ENCODE data around the gene TSPAN3. TPM values are rescaled to one million over a fixed set of nuclear protein-coding genes. Genes with fewer than 3 reads are reported as not detected.

The TSPAN3 gene
- total RNA-seq, 1 experiment from 2014 or later, result 84.9 TPM

DNA sequence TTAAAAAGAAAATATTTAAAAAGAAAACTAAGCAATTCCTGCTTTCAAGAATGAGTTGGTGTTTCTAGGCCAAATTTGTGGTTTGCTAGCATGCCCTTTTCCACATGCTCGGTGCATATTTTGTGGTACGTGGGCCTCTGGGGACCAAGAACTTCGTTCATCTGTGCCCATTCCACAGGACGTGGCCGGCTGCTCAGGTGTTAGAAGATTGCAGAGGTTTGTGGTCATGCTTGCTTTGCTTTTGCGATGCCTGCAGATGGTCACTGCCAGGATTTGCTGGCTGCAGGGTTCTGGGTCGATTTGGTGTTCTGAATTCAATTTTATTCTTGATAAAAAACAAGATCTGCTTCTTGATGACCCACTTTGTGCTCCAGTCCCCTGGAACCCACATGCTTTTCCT, 68.5 kb downstream of the TSPAN3 start:
- Mint-ChIP-seq H3K9me3 (0 out of 2 replicates have a peak, but pooled peaks cover 4% of the 10 kb centered on the region), H3K4me3 (no peak overlapping the region), H3K27ac (no peak overlapping the region), H3K27me3 (ENCODE audit: low read depth) (no peaks in the 10 kb centered on the region; the same call in 1 of the 2 replicates), H3K4me1 (no peaks in the 10 kb centered on the region), H3K36me3 (no peaks in the 10 kb centered on the region)
- TF ChIP-seq, protein P1, sequence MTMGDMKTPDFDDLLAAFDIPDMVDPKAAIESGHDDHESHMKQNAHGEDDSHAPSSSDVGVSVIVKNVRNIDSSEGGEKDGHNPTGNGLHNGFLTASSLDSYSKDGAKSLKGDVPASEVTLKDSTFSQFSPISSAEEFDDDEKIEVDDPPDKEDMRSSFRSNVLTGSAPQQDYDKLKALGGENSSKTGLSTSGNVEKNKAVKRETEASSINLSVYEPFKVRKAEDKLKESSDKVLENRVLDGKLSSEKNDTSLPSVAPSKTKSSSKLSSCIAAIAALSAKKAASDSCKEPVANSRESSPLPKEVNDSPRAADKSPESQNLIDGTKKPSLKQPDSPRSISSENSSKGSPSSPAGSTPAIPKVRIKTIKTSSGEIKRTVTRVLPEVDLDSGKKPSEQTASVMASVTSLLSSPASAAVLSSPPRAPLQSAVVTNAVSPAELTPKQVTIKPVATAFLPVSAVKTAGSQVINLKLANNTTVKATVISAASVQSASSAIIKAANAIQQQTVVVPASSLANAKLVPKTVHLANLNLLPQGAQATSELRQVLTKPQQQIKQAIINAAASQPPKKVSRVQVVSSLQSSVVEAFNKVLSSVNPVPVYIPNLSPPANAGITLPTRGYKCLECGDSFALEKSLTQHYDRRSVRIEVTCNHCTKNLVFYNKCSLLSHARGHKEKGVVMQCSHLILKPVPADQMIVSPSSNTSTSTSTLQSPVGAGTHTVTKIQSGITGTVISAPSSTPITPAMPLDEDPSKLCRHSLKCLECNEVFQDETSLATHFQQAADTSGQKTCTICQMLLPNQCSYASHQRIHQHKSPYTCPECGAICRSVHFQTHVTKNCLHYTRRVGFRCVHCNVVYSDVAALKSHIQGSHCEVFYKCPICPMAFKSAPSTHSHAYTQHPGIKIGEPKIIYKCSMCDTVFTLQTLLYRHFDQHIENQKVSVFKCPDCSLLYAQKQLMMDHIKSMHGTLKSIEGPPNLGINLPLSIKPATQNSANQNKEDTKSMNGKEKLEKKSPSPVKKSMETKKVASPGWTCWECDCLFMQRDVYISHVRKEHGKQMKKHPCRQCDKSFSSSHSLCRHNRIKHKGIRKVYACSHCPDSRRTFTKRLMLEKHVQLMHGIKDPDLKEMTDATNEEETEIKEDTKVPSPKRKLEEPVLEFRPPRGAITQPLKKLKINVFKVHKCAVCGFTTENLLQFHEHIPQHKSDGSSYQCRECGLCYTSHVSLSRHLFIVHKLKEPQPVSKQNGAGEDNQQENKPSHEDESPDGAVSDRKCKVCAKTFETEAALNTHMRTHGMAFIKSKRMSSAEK (CRISPR knock-in tag; IDR thresholded peaks at IDR 0.05; ENCODE audit: borderline replicate concordance), result no peak
- TF ChIP-seq ZBTB21 (CRISPR knock-in tag; IDR thresholded peaks at IDR 0.05; ENCODE audit: borderline replicate concordance) (no peak), OVOL2 (CRISPR knock-in tag; IDR thresholded peaks at IDR 0.05; ENCODE audit: borderline replicate concordance) (no peak), JUN (CRISPR knock-in tag; IDR thresholded peaks at IDR 0.05) (no peak), PRRX2 (CRISPR knock-in tag; IDR thresholded peaks at IDR 0.05) (no peak), ZNF423 (CRISPR knock-in tag; IDR thresholded peaks at IDR 0.05) (no peak), ZNF317 (CRISPR knock-in tag; IDR thresholded peaks at IDR 0.05; ENCODE audit: borderline replicate concordance, low read depth) (no peak), TCF7 (CRISPR knock-in tag; IDR thresholded peaks at IDR 0.05; ENCODE audit: low read depth) (no peak), NR2C2 (CRISPR knock-in tag; IDR thresholded peaks at IDR 0.05) (no peak), MXD4 (CRISPR knock-in tag; IDR thresholded peaks at IDR 0.05; ENCODE audit: borderline replicate concordance) (no peak), ZNF671 (CRISPR knock-in tag; IDR thresholded peaks at IDR 0.05) (no peak), ZNF232 (CRISPR knock-in tag; IDR thresholded peaks at IDR 0.05) (no peak), CREM (CRISPR knock-in tag; IDR thresholded peaks at IDR 0.05) (no peak), FOXP1 (CRISPR knock-in tag; IDR thresholded peaks at IDR 0.05; ENCODE audit: borderline replicate concordance) (no peak)
- TF ChIP-seq, protein P2, sequence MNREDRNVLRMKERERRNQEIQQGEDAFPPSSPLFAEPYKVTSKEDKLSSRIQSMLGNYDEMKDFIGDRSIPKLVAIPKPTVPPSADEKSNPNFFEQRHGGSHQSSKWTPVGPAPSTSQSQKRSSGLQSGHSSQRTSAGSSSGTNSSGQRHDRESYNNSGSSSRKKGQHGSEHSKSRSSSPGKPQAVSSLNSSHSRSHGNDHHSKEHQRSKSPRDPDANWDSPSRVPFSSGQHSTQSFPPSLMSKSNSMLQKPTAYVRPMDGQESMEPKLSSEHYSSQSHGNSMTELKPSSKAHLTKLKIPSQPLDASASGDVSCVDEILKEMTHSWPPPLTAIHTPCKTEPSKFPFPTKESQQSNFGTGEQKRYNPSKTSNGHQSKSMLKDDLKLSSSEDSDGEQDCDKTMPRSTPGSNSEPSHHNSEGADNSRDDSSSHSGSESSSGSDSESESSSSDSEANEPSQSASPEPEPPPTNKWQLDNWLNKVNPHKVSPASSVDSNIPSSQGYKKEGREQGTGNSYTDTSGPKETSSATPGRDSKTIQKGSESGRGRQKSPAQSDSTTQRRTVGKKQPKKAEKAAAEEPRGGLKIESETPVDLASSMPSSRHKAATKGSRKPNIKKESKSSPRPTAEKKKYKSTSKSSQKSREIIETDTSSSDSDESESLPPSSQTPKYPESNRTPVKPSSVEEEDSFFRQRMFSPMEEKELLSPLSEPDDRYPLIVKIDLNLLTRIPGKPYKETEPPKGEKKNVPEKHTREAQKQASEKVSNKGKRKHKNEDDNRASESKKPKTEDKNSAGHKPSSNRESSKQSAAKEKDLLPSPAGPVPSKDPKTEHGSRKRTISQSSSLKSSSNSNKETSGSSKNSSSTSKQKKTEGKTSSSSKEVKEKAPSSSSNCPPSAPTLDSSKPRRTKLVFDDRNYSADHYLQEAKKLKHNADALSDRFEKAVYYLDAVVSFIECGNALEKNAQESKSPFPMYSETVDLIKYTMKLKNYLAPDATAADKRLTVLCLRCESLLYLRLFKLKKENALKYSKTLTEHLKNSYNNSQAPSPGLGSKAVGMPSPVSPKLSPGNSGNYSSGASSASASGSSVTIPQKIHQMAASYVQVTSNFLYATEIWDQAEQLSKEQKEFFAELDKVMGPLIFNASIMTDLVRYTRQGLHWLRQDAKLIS (CRISPR knock-in tag; IDR thresholded peaks at IDR 0.05; ENCODE audit: borderline replicate concordance), result no peak
- TF ChIP-seq, protein P3, sequence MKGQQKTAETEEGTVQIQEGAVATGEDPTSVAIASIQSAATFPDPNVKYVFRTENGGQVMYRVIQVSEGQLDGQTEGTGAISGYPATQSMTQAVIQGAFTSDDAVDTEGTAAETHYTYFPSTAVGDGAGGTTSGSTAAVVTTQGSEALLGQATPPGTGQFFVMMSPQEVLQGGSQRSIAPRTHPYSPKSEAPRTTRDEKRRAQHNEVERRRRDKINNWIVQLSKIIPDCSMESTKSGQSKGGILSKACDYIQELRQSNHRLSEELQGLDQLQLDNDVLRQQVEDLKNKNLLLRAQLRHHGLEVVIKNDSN (CRISPR knock-in tag; IDR thresholded peaks at IDR 0.05), result no peak
- TF ChIP-seq, protein P4, sequence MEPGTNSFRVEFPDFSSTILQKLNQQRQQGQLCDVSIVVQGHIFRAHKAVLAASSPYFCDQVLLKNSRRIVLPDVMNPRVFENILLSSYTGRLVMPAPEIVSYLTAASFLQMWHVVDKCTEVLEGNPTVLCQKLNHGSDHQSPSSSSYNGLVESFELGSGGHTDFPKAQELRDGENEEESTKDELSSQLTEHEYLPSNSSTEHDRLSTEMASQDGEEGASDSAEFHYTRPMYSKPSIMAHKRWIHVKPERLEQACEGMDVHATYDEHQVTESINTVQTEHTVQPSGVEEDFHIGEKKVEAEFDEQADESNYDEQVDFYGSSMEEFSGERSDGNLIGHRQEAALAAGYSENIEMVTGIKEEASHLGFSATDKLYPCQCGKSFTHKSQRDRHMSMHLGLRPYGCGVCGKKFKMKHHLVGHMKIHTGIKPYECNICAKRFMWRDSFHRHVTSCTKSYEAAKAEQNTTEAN (CRISPR knock-in tag; IDR thresholded peaks at IDR 0.05), result no peak
- TF ChIP-seq, protein P5, sequence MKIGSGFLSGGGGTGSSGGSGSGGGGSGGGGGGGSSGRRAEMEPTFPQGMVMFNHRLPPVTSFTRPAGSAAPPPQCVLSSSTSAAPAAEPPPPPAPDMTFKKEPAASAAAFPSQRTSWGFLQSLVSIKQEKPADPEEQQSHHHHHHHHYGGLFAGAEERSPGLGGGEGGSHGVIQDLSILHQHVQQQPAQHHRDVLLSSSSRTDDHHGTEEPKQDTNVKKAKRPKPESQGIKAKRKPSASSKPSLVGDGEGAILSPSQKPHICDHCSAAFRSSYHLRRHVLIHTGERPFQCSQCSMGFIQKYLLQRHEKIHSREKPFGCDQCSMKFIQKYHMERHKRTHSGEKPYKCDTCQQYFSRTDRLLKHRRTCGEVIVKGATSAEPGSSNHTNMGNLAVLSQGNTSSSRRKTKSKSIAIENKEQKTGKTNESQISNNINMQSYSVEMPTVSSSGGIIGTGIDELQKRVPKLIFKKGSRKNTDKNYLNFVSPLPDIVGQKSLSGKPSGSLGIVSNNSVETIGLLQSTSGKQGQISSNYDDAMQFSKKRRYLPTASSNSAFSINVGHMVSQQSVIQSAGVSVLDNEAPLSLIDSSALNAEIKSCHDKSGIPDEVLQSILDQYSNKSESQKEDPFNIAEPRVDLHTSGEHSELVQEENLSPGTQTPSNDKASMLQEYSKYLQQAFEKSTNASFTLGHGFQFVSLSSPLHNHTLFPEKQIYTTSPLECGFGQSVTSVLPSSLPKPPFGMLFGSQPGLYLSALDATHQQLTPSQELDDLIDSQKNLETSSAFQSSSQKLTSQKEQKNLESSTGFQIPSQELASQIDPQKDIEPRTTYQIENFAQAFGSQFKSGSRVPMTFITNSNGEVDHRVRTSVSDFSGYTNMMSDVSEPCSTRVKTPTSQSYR (CRISPR knock-in tag; IDR thresholded peaks at IDR 0.05), result no peak
- TF ChIP-seq, protein P6, sequence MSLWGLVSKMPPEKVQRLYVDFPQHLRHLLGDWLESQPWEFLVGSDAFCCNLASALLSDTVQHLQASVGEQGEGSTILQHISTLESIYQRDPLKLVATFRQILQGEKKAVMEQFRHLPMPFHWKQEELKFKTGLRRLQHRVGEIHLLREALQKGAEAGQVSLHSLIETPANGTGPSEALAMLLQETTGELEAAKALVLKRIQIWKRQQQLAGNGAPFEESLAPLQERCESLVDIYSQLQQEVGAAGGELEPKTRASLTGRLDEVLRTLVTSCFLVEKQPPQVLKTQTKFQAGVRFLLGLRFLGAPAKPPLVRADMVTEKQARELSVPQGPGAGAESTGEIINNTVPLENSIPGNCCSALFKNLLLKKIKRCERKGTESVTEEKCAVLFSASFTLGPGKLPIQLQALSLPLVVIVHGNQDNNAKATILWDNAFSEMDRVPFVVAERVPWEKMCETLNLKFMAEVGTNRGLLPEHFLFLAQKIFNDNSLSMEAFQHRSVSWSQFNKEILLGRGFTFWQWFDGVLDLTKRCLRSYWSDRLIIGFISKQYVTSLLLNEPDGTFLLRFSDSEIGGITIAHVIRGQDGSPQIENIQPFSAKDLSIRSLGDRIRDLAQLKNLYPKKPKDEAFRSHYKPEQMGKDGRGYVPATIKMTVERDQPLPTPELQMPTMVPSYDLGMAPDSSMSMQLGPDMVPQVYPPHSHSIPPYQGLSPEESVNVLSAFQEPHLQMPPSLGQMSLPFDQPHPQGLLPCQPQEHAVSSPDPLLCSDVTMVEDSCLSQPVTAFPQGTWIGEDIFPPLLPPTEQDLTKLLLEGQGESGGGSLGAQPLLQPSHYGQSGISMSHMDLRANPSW (CRISPR knock-in tag; conservative IDR thresholded peaks at IDR 0.05; ENCODE audit: low read depth), result no peak
- TF ChIP-seq, protein P7, sequence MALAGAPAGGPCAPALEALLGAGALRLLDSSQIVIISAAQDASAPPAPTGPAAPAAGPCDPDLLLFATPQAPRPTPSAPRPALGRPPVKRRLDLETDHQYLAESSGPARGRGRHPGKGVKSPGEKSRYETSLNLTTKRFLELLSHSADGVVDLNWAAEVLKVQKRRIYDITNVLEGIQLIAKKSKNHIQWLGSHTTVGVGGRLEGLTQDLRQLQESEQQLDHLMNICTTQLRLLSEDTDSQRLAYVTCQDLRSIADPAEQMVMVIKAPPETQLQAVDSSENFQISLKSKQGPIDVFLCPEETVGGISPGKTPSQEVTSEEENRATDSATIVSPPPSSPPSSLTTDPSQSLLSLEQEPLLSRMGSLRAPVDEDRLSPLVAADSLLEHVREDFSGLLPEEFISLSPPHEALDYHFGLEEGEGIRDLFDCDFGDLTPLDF (CRISPR knock-in tag; IDR thresholded peaks at IDR 0.05), result no peak
- ChIA-PET CTCF (interaction anchor here (1.0 kb wide), 1 partner anchor 29 kb away, joined by 3 read pairs; no protein-coding TSS in a partner anchor), POLR2A (no interaction called here)
- DNase-seq (ENCODE audit: low spot score), result no peak
- no peak for ATAC-seq

All from WTC11 (cell line).